HEK293T (cell line): Measurements from ENCODE around the gene SHISA6.

Experiments used
- CTCF ChIA-PET: fragments of 350-600 bp; formaldehyde crosslinking; extraction: SDS; loops from one replicate; lab custom pipeline; 2021; ENCODE audit warnings: antibody characterized with exemption, inconsistent platforms; lab: Yijun Ruan, JAX
- POLR2A ChIA-PET: fragments of 350-600 bp; formaldehyde crosslinking; extraction: SDS; loops from one replicate; lab custom pipeline; 2020; ENCODE audit warnings: antibody characterized with exemption, inconsistent platforms; lab: Yijun Ruan, JAX
- DNase-seq: peaks from one replicate; pipeline ENCODE4 v3.0.0; 2012; ENCODE audit warnings: mixed read lengths; ENCODE audit errors: extremely low spot score
- ARNT ChIP-seq: fragments of 450-650 bp; IDR thresholded peaks from 2 replicates; pipeline ENCODE4 v1.6.1; 2017; ENCODE audit warnings: mild to moderate bottlenecking
- BHLHE40 ChIP-seq: fragments of 450-650 bp; IDR thresholded peaks from 2 replicates; pipeline ENCODE4 v1.6.1; 2016; ENCODE audit warnings: mild to moderate bottlenecking, moderate library complexity, borderline replicate concordance
- CTBP1 ChIP-seq: fragments of 450-650 bp; IDR thresholded peaks from 2 replicates; pipeline ENCODE4 v1.6.1; 2016; ENCODE audit warnings: borderline replicate concordance
- ELF4 ChIP-seq: fragments of 450-650 bp; IDR thresholded peaks from 2 replicates; pipeline ENCODE4 v1.6.1; 2017; ENCODE audit warnings: antibody characterized with exemption
- FOXA1 ChIP-seq: fragments of 450-650 bp; IDR thresholded peaks from 2 replicates; pipeline ENCODE4 v1.6.1; 2016; ENCODE audit warnings: mild to moderate bottlenecking
- FOXK2 ChIP-seq: fragments of 450-650 bp; IDR thresholded peaks from 2 replicates; pipeline ENCODE4 v1.6.1; 2016; ENCODE audit warnings: mild to moderate bottlenecking
- FOXM1 ChIP-seq: fragments of 450-650 bp; IDR thresholded peaks from 2 replicates; pipeline ENCODE4 v1.6.1; 2017; ENCODE audit warnings: mild to moderate bottlenecking, borderline replicate concordance
- HDGF ChIP-seq: fragments of 450-650 bp; IDR thresholded peaks from 2 replicates; pipeline ENCODE4 v1.6.1; 2017; ENCODE audit warnings: antibody characterized with exemption, borderline replicate concordance
- L3MBTL2 ChIP-seq: fragments of 450-650 bp; conservative IDR thresholded peaks from 2 replicates; pipeline ENCODE4 v1.6.1; 2016; ENCODE audit warnings: mild to moderate bottlenecking
- LEF1 ChIP-seq: fragments of 450-650 bp; IDR thresholded peaks from 2 replicates; pipeline ENCODE4 v1.6.1; 2017; ENCODE audit warnings: mild to moderate bottlenecking, borderline replicate concordance
- NFRKB ChIP-seq: fragments of 450-650 bp; IDR thresholded peaks from 2 replicates; pipeline ENCODE4 v1.6.1; 2016; ENCODE audit warnings: mild to moderate bottlenecking, moderate library complexity
- SP1 ChIP-seq: fragments of 450-650 bp; IDR thresholded peaks from 2 replicates; pipeline ENCODE4 v1.6.1; 2017
- SUZ12 ChIP-seq: fragments of 450-650 bp; IDR thresholded peaks from 2 replicates; pipeline ENCODE4 v1.6.1; 2016; ENCODE audit warnings: mild to moderate bottlenecking
- TARDBP ChIP-seq: fragments of 450-650 bp; IDR thresholded peaks from 2 replicates; pipeline ENCODE4 v1.6.1; 2016
- ZNF384 ChIP-seq: fragments of 450-650 bp; IDR thresholded peaks from 2 replicates; pipeline ENCODE4 v1.6.1; 2016
- TF ChIP-seq, protein P1 (sequence below): fragments of 450-650 bp; IDR thresholded peaks from 2 replicates; pipeline ENCODE4 v1.6.1; 2016

Gene SHISA6

DNA sequence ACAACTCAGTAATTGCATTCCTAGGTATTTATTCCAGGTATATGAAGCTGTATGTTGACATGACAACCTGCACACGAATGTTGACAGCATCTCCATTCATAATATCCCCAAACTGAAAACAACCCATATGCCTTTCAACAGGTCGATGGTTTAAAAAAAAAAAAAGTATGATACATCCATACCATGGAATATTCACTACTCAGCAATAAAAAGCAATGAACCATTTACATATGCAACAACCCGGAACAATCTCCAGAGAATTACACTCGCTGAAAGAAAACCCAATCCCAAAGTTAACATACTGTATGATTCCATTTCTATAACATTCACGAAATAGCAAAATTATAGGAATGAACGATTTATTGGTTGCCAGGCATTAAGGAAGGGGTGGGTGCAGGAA is 304.0 kb downstream of the SHISA6 start:
- POLR2A ChIA-PET: no interaction called here
- CTCF ChIA-PET: no interaction called here
- no peak for DNase-seq
- TF ChIP-seq ARNT (no peak), L3MBTL2 (no peak), BHLHE40 (no peak), SP1 (no peak), FOXM1 (no peak), CTBP1 (no peak), ZNF384 (no peak), NFRKB (no peak), ELF4 (no peak), LEF1 (no peak), FOXA1 (no peak), SUZ12 (no peak), FOXK2 (no peak), TARDBP (no peak), HDGF (no peak)
- TF ChIP-seq, protein P1, sequence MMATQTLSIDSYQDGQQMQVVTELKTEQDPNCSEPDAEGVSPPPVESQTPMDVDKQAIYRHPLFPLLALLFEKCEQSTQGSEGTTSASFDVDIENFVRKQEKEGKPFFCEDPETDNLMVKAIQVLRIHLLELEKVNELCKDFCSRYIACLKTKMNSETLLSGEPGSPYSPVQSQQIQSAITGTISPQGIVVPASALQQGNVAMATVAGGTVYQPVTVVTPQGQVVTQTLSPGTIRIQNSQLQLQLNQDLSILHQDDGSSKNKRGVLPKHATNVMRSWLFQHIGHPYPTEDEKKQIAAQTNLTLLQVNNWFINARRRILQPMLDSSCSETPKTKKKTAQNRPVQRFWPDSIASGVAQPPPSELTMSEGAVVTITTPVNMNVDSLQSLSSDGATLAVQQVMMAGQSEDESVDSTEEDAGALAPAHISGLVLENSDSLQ: no peak

DNA sequence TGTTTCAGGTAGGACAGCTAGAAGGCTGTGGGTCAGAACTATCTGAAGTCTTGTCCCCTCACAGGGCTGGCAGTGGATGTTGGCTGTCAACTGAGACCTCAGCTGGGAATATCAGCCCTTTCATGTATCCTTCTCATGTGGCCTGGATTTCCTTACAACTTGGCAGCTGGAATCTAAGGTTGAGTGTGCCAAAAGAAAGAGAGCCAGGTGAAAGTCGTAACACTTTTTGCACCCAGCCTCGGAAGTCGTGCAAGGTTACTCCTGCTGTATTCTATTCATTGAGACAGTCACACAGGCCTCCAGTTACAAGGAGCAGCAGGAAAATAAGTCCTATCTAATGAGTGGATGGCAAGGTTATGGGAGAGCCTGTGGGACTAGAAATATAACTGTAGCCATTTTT is 304.7 kb downstream of the SHISA6 start:
- ChIA-PET POLR2A (no interaction called here), CTCF (no interaction called here)
- no peak for DNase-seq
- TF ChIP-seq SP1 (no peak), ZNF384 (no peak), NFRKB (no peak), HDGF (no peak), FOXA1 (no peak), FOXK2 (no peak), FOXM1 (no peak), LEF1 (no peak), L3MBTL2 (no peak), ARNT (no peak), SUZ12 (no peak), CTBP1 (no peak), BHLHE40 (no peak), TARDBP (no peak), ELF4 (no peak)
- TF ChIP-seq, protein P1: no peak

DNA sequence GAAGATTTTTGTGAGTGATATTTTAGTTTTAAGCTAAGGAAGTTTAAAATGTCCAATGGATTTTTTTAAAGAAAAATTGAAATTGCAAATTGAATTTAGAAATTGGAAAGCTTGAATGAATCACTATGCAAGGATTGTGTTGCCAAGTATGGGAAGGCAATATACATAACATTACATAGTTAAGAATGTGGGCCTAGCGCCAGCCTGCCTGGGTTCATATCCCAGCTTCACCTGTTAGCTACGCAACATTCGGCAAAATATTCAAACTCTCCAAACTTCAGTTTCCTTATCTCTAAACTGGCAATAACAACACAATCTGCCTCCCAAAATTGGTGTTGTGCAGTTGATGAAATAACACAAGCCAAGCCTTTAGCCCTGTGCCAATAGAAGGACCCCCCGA is 306.8 kb downstream of the SHISA6 start:
- CTCF ChIA-PET: no interaction called here
- TF ChIP-seq, protein P1: no peak
- TF ChIP-seq L3MBTL2: no peak
- no peak for TF ChIP-seq SP1
- no peak for TF ChIP-seq FOXK2
- POLR2A ChIA-PET: no interaction called here
- no peak for DNase-seq

DNA sequence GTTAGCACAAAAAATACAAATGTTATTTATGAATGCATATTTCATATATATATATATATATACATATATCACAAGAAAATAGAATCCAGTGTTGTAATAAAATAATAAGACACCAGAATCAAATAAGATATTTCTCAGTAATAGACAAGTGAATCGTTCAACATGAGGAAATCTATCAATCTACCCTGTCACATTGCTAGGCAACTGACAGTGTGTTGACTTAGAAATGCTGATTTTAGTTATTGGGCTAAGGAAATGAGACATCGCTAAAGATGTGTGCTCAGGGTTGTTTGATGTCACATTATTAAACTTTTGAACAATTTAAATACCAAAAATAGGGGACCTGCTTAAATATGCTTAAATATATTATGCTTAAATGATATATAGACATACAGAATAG is 307.4 kb downstream of the SHISA6 start:
- TF ChIP-seq SP1 (no peak), ZNF384 (no peak), SUZ12 (no peak), ARNT (no peak), HDGF (no peak), BHLHE40 (no peak), NFRKB (no peak), CTBP1 (no peak), LEF1 (no peak), TARDBP (no peak)
- ChIA-PET CTCF (no interaction called here), POLR2A (no interaction called here)
- no peak for DNase-seq

DNA sequence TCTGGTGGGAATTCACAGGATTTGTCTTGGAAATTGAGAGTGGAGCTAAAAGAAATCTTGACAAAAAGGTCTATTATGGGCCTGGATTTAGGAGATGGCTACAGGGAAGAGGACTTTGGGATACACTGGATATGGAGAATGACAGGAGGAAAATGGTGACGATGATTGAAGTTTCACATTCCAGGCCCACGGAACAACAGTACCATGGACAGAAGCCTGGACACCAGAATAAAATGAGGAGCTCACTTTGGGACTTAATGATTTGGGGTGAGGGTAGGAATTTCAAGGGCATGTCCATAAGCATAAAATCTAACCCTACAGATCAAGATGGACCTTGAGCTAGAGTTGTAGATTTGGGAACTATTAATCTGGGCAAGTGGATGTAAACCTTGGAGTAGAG is 309.4 kb downstream of the SHISA6 start:
- POLR2A ChIA-PET: no interaction called here
- DNase-seq: no peak
- TF ChIP-seq ELF4 (no peak), FOXA1 (no peak), LEF1 (no peak), FOXK2 (no peak), L3MBTL2 (no peak), NFRKB (no peak), HDGF (no peak), BHLHE40 (no peak), FOXM1 (no peak)
- TF ChIP-seq, protein P1: no peak
- CTCF ChIA-PET: no interaction called here

DNA sequence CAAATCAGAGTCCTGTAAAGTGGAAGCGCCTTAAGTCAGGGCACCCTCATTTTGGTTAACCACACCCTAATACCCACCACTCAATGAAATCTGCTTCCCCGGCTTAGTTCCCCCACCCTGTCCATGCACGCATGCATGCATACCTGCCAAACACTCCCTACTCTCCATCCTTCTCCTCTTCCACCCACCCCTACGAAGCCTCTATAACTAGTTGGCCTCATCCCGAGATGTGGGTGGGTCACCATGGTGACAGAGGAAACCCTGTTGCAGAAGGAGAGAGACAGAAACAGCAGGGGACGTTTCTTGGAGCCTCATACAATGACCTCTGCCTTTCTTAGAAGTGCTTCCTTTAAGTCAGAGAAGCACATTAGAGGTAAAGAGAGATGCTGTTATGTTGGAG is 310.4 kb downstream of the SHISA6 start:
- no peak for DNase-seq
- ChIA-PET POLR2A (no interaction called here), CTCF (no interaction called here)
- TF ChIP-seq LEF1 (no peak), TARDBP (no peak), CTBP1 (no peak), FOXM1 (no peak), ARNT (no peak), HDGF (no peak), ELF4 (no peak), ZNF384 (no peak), NFRKB (no peak), BHLHE40 (no peak), L3MBTL2 (no peak), SP1 (no peak), FOXK2 (no peak), FOXA1 (no peak), SUZ12 (no peak)
- TF ChIP-seq, protein P1: no peak
